DOHH2 (cell line): ENCODE measurements around the gene PDILT.
"Not testable (repeated sequence)": the region's sequence is repeated elsewhere in the genome, so short reads cannot be mapped to it uniquely, and the experiment has no call there.

Experiments
- H3F3A ChIP-seq: fragments of 200-600 bp; sonication (generic), shearing (Covaris generic); 2 replicates; pipeline ENCODE4 v1.6.0; 2016; ENCODE audit warnings: antibody characterized with exemption, mild to moderate bottlenecking; ENCODE audit not compliant: control insufficient read depth, insufficient read depth
- H3K27ac ChIP-seq: fragments of 200-600 bp; sonication (generic); 2 replicates; pipeline ENCODE4 v1.5.1; 2014; ENCODE audit warnings: low read depth, mild to moderate bottlenecking, low read length, moderate library complexity
- H3K27me3 ChIP-seq: fragments of 200-600 bp; sonication (generic); 2 replicates; pipeline ENCODE4 v1.6.1; 2014; ENCODE audit warnings: mild to moderate bottlenecking, low read length, mixed read lengths; ENCODE audit not compliant: control insufficient read depth
- H3K36me3 ChIP-seq: fragments of 200-600 bp; sonication (generic); 2 replicates; pipeline ENCODE4 v1.6.1; 2014; ENCODE audit warnings: mild to moderate bottlenecking, low read length, moderate library complexity, mixed read lengths; ENCODE audit not compliant: control insufficient read depth
- H3K4me1 ChIP-seq: fragments of 200-600 bp; sonication (generic); 2 replicates; pipeline ENCODE4 v1.6.1; 2014; ENCODE audit warnings: mild to moderate bottlenecking, low read length, mixed read lengths; ENCODE audit not compliant: control insufficient read depth
- H3K4me2 ChIP-seq: fragments of 200-600 bp; sonication (generic); 2 replicates; pipeline ENCODE4 v1.6.0; 2014; ENCODE audit warnings: mild to moderate bottlenecking, low read length, moderate library complexity
- H3K4me3 ChIP-seq: fragments of 200-600 bp; sonication (generic); 2 replicates; pipeline ENCODE4 v1.5.1; 2014; ENCODE audit warnings: mild to moderate bottlenecking, low read length, mixed read lengths
- H3K79me2 ChIP-seq: fragments of 200-600 bp; sonication (generic); 2 replicates; pipeline ENCODE4 v1.6.1; 2014; ENCODE audit warnings: mild to moderate bottlenecking, low read length, mixed read lengths; ENCODE audit not compliant: control insufficient read depth
- H3K9me2 ChIP-seq: fragments of 200-600 bp; sonication (generic); replicated peaks from 2 replicates; pipeline ENCODE4 v1.6.1; 2014; ENCODE audit warnings: mild to moderate bottlenecking, low read length, mixed read lengths; ENCODE audit not compliant: control insufficient read depth
- H3K9me3 ChIP-seq: fragments of 200-600 bp; sonication (generic); 2 replicates; pipeline ENCODE4 v1.6.1; 2014; ENCODE audit warnings: antibody characterized with exemption, low read length, mixed read lengths; ENCODE audit not compliant: control insufficient read depth, insufficient read depth
- H4K20me1 ChIP-seq: fragments of 200-600 bp; sonication (generic); 2 replicates; pipeline ENCODE4 v1.6.0; 2014; ENCODE audit warnings: low read depth, mild to moderate bottlenecking, antibody characterized with exemption, low read length, moderate library complexity; ENCODE audit not compliant: control insufficient read depth, insufficient read depth
- CTCF ChIP-seq: fragments of 200-600 bp; sonication (generic); IDR thresholded peaks from one replicate; pipeline ENCODE4 v1.5.1; 2014; ENCODE audit warnings: antibody characterized with exemption, mild to moderate bottlenecking, low read depth, low read length; ENCODE audit not compliant: poor library complexity, severe bottlenecking
- EZH2phosphoT487 ChIP-seq: fragments of 200-600 bp; sonication (generic); IDR thresholded peaks from 2 replicates; pipeline ENCODE4 v1.6.1; 2017; ENCODE audit warnings: borderline replicate concordance, mild to moderate bottlenecking, antibody characterized with exemption, low read length, moderate library complexity, mixed read lengths

Gene PDILT

GRCh38 chr16:20441191-20441590 is 36.7 kb upstream of the PDILT start:
- TF ChIP-seq CTCF: no peak
- no peak for TF ChIP-seq EZH2phosphoT487
- H3K9me2 ChIP-seq: no peaks in the 10 kb centered on the region

GRCh38 chr16:20440731-20441130 is 36.2 kb upstream of the PDILT start:
- not testable (repeated sequence) for H3K4me3 ChIP-seq, H3K36me3 ChIP-seq, H3K4me1 ChIP-seq, H3K9me2 ChIP-seq, H3K27me3 ChIP-seq, H3K79me2 ChIP-seq, H4K20me1 ChIP-seq, H3K4me2 ChIP-seq, H3K27ac ChIP-seq, H3K9me3 ChIP-seq, H3F3A ChIP-seq

More at GRCh38 chr16:20441191-20441590, 36.7 kb upstream of the PDILT start:
- Histone ChIP-seq H3K4me2 (no peak overlapping the region), H3K4me3 (no peak overlapping the region), H3K79me2 (no peaks in the 10 kb centered on the region), H3K27me3 (no peaks in the 10 kb centered on the region), H4K20me1 (no peaks in the 10 kb centered on the region), H3K4me1 (no peaks in the 10 kb centered on the region), H3K9me3 (no peaks in the 10 kb centered on the region), H3K36me3 (no peaks in the 10 kb centered on the region), H3F3A (no peaks in the 10 kb centered on the region), H3K27ac (no peak overlapping the region)

GRCh38 chr16:20439820-20440231 is 35.3 kb upstream of the PDILT start:
- H3K9me2 ChIP-seq, H3K27ac ChIP-seq, H3F3A ChIP-seq, H3K79me2 ChIP-seq, H3K4me1 ChIP-seq, H4K20me1 ChIP-seq, H3K9me3 ChIP-seq, H3K36me3 ChIP-seq, H3K4me3 ChIP-seq, H3K4me2 ChIP-seq, H3K27me3 ChIP-seq: not testable (repeated sequence)

- not testable (repeated sequence) for H3K4me2 ChIP-seq, H4K20me1 ChIP-seq, H3K79me2 ChIP-seq, H3K27me3 ChIP-seq, H3K36me3 ChIP-seq, H3K4me1 ChIP-seq, H3F3A ChIP-seq, H3K27ac ChIP-seq, H3K9me3 ChIP-seq, H3K4me3 ChIP-seq, H3K9me2 ChIP-seq
Observed at GRCh38 chr16:20438950-20439349, 34.4 kb upstream of the PDILT start.

GRCh38 chr16:20430948-20431347 is 26.4 kb upstream of the PDILT start:
- H3K9me2 ChIP-seq: no peaks in the 10 kb centered on the region
- H3K79me2 ChIP-seq: no peaks in the 10 kb centered on the region
- H3F3A ChIP-seq: no peaks in the 10 kb centered on the region
- H3K36me3 ChIP-seq: no peaks in the 10 kb centered on the region
- no peaks in the 10 kb centered on the region for H3K4me1 ChIP-seq
- H3K9me3 ChIP-seq: no peaks in the 10 kb centered on the region
- H4K20me1 ChIP-seq: no peaks in the 10 kb centered on the region
- no peak overlapping the region for H3K27ac ChIP-seq
- TF ChIP-seq EZH2phosphoT487: no peak
- H3K27me3 ChIP-seq: no peaks in the 10 kb centered on the region
- H3K4me3 ChIP-seq: no peak overlapping the region
- H3K4me2 ChIP-seq: no peak overlapping the region

- H3K9me2 ChIP-seq, H3K4me2 ChIP-seq, H3K27ac ChIP-seq, H3K4me3 ChIP-seq, H3K79me2 ChIP-seq, H3K27me3 ChIP-seq, H4K20me1 ChIP-seq, H3F3A ChIP-seq, H3K36me3 ChIP-seq, H3K4me1 ChIP-seq, H3K9me3 ChIP-seq: not testable (repeated sequence)
Observed at GRCh38 chr16:20430480-20430879, 25.9 kb upstream of the PDILT start.

GRCh38 chr16:20429499-20429898 is 25.0 kb upstream of the PDILT start:
- H3K27ac ChIP-seq, H3K36me3 ChIP-seq, H3K4me1 ChIP-seq, H3F3A ChIP-seq, H3K27me3 ChIP-seq, H3K9me2 ChIP-seq, H3K9me3 ChIP-seq, H4K20me1 ChIP-seq, H3K4me2 ChIP-seq, H3K79me2 ChIP-seq, H3K4me3 ChIP-seq: not testable (repeated sequence)
